HL-60 (cell line): Measurements from ENCODE around the gene MEIOC.
"Not testable (repeated sequence)": the region's sequence is repeated elsewhere in the genome, so short reads cannot be mapped to it uniquely, and the experiment has no call there.

Source experiments
- DNase-seq, 2 experiments: peaks; one replicate each; pipeline ENCODE4 v3.0.0-alpha.2; 2010 to 2020; ENCODE audit warnings: low read depth in 1 of 2, low spot score in 1 of 2
- H3K27ac ChIP-seq: fragments of 250-450 bp; sonication (Bioruptor Pico); replicated peaks from 2 replicates; pipeline ENCODE4 v1.5.1; 2020; ENCODE audit warnings: mild to moderate bottlenecking, moderate library complexity
- H3K27me3 ChIP-seq: fragments of 250-450 bp; sonication (Bioruptor Pico); 2 replicates; pipeline ENCODE4 v1.5.1; 2021; ENCODE audit warnings: mild to moderate bottlenecking, moderate library complexity; ENCODE audit not compliant: insufficient read depth, poor library complexity, severe bottlenecking
- H3K4me3 ChIP-seq: replicated peaks from 2 replicates; pipeline ENCODE4 v1.5.1; 2011; ENCODE audit warnings: mild to moderate bottlenecking, control low read depth, low read length; ENCODE audit not compliant: insufficient read depth
- CTCF ChIP-seq: IDR thresholded peaks from one replicate; pipeline ENCODE4 v1.5.1; 2011; ENCODE audit warnings: low read length, control low read depth, inconsistent platforms; ENCODE audit not compliant: insufficient read depth
- GABPA ChIP-seq: IDR thresholded peaks from 2 replicates; pipeline ENCODE4 v1.6.1; 2012; ENCODE audit warnings: low read depth
- POLR2AphosphoS5 ChIP-seq: IDR thresholded peaks from 2 replicates; pipeline ENCODE4 v1.6.1; 2012; ENCODE audit warnings: low read depth
- REST ChIP-seq: IDR thresholded peaks from 2 replicates; pipeline ENCODE4 v1.6.1; 2012; ENCODE audit warnings: low read depth; ENCODE audit not compliant: insufficient replicate concordance
- SPI1 ChIP-seq: IDR thresholded peaks from 2 replicates; pipeline ENCODE4 v1.6.1; 2012; ENCODE audit warnings: low read depth, mild to moderate bottlenecking, borderline replicate concordance

Gene MEIOC

GRCh38 chr17:44689477-44690217 lies 33.4 kb downstream of the MEIOC start, which contains the start of gene CCDC43:
Gene CCDC43 (minus strand): TSS chr17:44689776. CDS start chr17:44689753, 23 bp downstream.
- TF ChIP-seq GABPA, result no peak
- no peak for TF ChIP-seq REST
- TF ChIP-seq POLR2AphosphoS5, result peak; percentile 94

GRCh38 chr17:44690746-44691306 lies 34.6 kb downstream of the MEIOC start:
- H3K27ac ChIP-seq, result peak overlapping the region; percentile 77
- H3K4me3 ChIP-seq, result not testable (repeated sequence)

More at GRCh38 chr17:44689477-44690217, 33.4 kb downstream of the MEIOC start, which contains the start of gene CCDC43:
- Histone ChIP-seq H3K27ac (peak within 1 kb of the TSS; percentile 77), H3K27me3 (no peaks in the 10 kb centered on the region), H3K4me3 (peak within 1 kb of the TSS; percentile 87)
- DNase-seq, result peak; percentile 94 to 95

GRCh38 chr17:44693609-44694008 lies 37.3 kb downstream of the MEIOC start:
- TF ChIP-seq POLR2AphosphoS5 (no peak), GABPA (no peak), CTCF (no peak), REST (no peak), SPI1 (no peak)
- Histone ChIP-seq H3K4me3 (no peak overlapping the region), H3K27ac (no peak overlapping the region), H3K27me3 (no peaks in the 10 kb centered on the region)
- no peak for DNase-seq

More at GRCh38 chr17:44690746-44691306, 34.6 kb downstream of the MEIOC start:
- H3K27me3 ChIP-seq, result not testable (repeated sequence)
- peak; percentile 84 to 93 for DNase-seq
- peak; percentile 66; the same call in 1 of the 2 replicates for TF ChIP-seq SPI1
- peak; percentile 42; the same call in 1 of the 2 replicates for TF ChIP-seq POLR2AphosphoS5
- TF ChIP-seq CTCF, result peak; percentile 32

- H3K27ac ChIP-seq, H3K4me3 ChIP-seq, DNase-seq, H3K27me3 ChIP-seq: not testable (repeated sequence)
These were observed 44.0 kb downstream of the MEIOC start for GRCh38 chr17:44700288-44700687.
